Colon (tissue), 2 donors: ENCODE measurements around the gene FBXL13.
"Not testable (repeated sequence)": the region's sequence is repeated elsewhere in the genome, so short reads cannot be mapped to it uniquely, and the experiment has no call there.

ENCODE experiments used
- FAIRE-seq: peaks from 2 replicates; lab custom pipeline; 2012; peaks lifted over from hg19 to GRCh38; lab: Jason Lieb, UNC
- donor health status: control.
- donor health status: control.

The FBXL13 gene

GRCh38 chr7:102934239-102934638, 140.4 kb downstream of the FBXL13 start:
- FAIRE-seq: no peak

GRCh38 chr7:102933763-102934162, 140.8 kb downstream of the FBXL13 start:
- FAIRE-seq: no peak

GRCh38 chr7:102931757-102932156, 142.8 kb downstream of the FBXL13 start:
- FAIRE-seq: no peak

GRCh38 chr7:102927312-102927933, 147.2 kb downstream of the FBXL13 start:
- FAIRE-seq: no peak

- FAIRE-seq: no peak
Observed at GRCh38 chr7:102926783-102927140, 147.8 kb downstream of the FBXL13 start.

GRCh38 chr7:102925976-102926782, 148.4 kb downstream of the FBXL13 start:
- no peak for FAIRE-seq

GRCh38 chr7:102918845-102919244, 155.8 kb downstream of the FBXL13 start:
- no peak for FAIRE-seq

GRCh38 chr7:102917436-102918353, 156.9 kb downstream of the FBXL13 start:
- FAIRE-seq: no peak

GRCh38 chr7:102916881-102917280, 157.7 kb downstream of the FBXL13 start:
- FAIRE-seq: no peak

GRCh38 chr7:102916426-102916825, 158.2 kb downstream of the FBXL13 start:
- no peak for FAIRE-seq

GRCh38 chr7:102914585-102914984, 160.0 kb downstream of the FBXL13 start:
- FAIRE-seq: no peak

GRCh38 chr7:102913826-102914225, 160.8 kb downstream of the FBXL13 start:
- no peak for FAIRE-seq

GRCh38 chr7:102912742-102913141, 161.9 kb downstream of the FBXL13 start, which contains the start of gene LRRC17:
Gene LRRC17, plus strand, starts transcription at chr7:102913000. Its CDS starts 20,914 bp downstream, at chr7:102933914.
- FAIRE-seq: no peak

GRCh38 chr7:102908676-102909075, 165.9 kb downstream of the FBXL13 start:
- FAIRE-seq: no peak

GRCh38 chr7:102903576-102903975, 171.0 kb downstream of the FBXL13 start:
- not testable (repeated sequence) for FAIRE-seq

- FAIRE-seq: not testable (repeated sequence)
Observed at GRCh38 chr7:102902052-102902451, 172.5 kb downstream of the FBXL13 start.

GRCh38 chr7:102898532-102898859, 176.1 kb downstream of the FBXL13 start:
- FAIRE-seq: no peak

- FAIRE-seq: peak; percentile 28
Observed at GRCh38 chr7:102897856-102898531, 176.6 kb downstream of the FBXL13 start.

- no peak for FAIRE-seq
Observed at GRCh38 chr7:102897211-102897631, 177.4 kb downstream of the FBXL13 start.

- FAIRE-seq: no peak
Observed at GRCh38 chr7:102896585-102896984, 178.0 kb downstream of the FBXL13 start.

- no peak for FAIRE-seq
Observed at GRCh38 chr7:102895602-102896001, 179.0 kb downstream of the FBXL13 start.
